Measurements from ENCODE around the gene DNAJC27. TPM values are rescaled to one million over a fixed set of nuclear protein-coding genes. Genes with fewer than 3 reads are reported as not detected.

DNAJC27 gene
- total and polyA plus RNA-seq, 12 donors, result 2.8 to 13.1 (median 9.6) TPM

- intact Hi-C loops (cut with DNase I), result loop anchor here in 3 of 10 donors (5.0 to 10.0 kb wide), 2 partner anchors 62 to 64 kb away; no protein-coding TSS in a partner anchor
- peaks cover 0 to 12% (median 0%) of the 10 kb centered on the region in 7 donors for H3K27me3 ChIP-seq
- H3K36me3 ChIP-seq, result no peaks in the 10 kb centered on the region
- H3K9me3 ChIP-seq, result no peaks in the 10 kb centered on the region
- DNase-seq, result no peak
- peaks cover 0 to 35% (median 8%) of the 10 kb centered on the region in 9 donors for H3K4me1 ChIP-seq
- TF ChIP-seq CTCF (IDR thresholded peaks at IDR 0.05), result no peak
- peak overlapping the region; percentile 27 to 75 (median 60) for H3K4me3 ChIP-seq
- peak overlapping the region in 9 of 10 donors; percentile 28 to 80 (median 69) for H3K27ac ChIP-seq
- peak in 3 of 8 donors; percentile 8 to 36 (median 23) for ATAC-seq
- 44 to 52% methylated on average over 13 of the region's 13 CpGs for WGBS, 2 donors
Observed at GRCh38 chr2:24919037-24919505, 52.7 kb downstream of the DNAJC27 start.

- H3K4me1 ChIP-seq, result peaks cover 0 to 35% (median 10%) of the 10 kb centered on the region in 9 donors
- no peaks in the 10 kb centered on the region for H3K36me3 ChIP-seq
- intact Hi-C loops (cut with DNase I), result loop anchor here in 3 of 10 donors (5.0 to 10.0 kb wide), 2 partner anchors 61 to 64 kb away; no protein-coding TSS in a partner anchor
- H3K27me3 ChIP-seq, result peaks cover 0 to 12% (median 0%) of the 10 kb centered on the region in 7 donors
- DNase-seq (no peak), ATAC-seq (peak in 4 of 8 donors; percentile 1 to 16 (median 6))
- H3K9me3 ChIP-seq, result no peaks in the 10 kb centered on the region
- 85 to 90% methylated on average over 42 of the region's 42 CpGs for WGBS, 2 donors
- TF ChIP-seq CTCF (IDR thresholded peaks at IDR 0.05), result no peak
- H3K27ac ChIP-seq, result peak overlapping the region in 7 of 10 donors; percentile 59 to 80 (median 73)
- H3K4me3 ChIP-seq, result peak overlapping the region in 9 of 10 donors; percentile 53 to 75 (median 61)
Observed at GRCh38 chr2:24918326-24919036, 53.3 kb downstream of the DNAJC27 start.

GRCh38 chr2:24917731-24918325, 53.9 kb downstream of the DNAJC27 start:
- WGBS, 2 donors, result 83 to 87% methylated on average over 12 of the region's 12 CpGs
- TF ChIP-seq CTCF (IDR thresholded peaks at IDR 0.05), result no peak
- peak overlapping the region in 8 of 10 donors; percentile 53 to 75 (median 62) for H3K4me3 ChIP-seq
- H3K9me3 ChIP-seq, result no peaks in the 10 kb centered on the region
- peak overlapping the region in 7 of 10 donors; percentile 4 to 47 (median 10) for H3K27ac ChIP-seq
- DNase-seq (no peak), ATAC-seq (no peak)
- H3K27me3 ChIP-seq, result peaks cover 0 to 12% (median 0%) of the 10 kb centered on the region in 7 donors
- H3K4me1 ChIP-seq, result peaks cover 0 to 35% (median 11%) of the 10 kb centered on the region in 9 donors
- intact Hi-C loops (cut with DNase I), result loop anchor here in 3 of 10 donors (5.0 to 10.0 kb wide), 2 partner anchors 61 to 63 kb away; no protein-coding TSS in a partner anchor
- no peaks in the 10 kb centered on the region for H3K36me3 ChIP-seq

- H3K36me3 ChIP-seq, result no peaks in the 10 kb centered on the region
- 74 to 87% methylated on average over 7 of the region's 7 CpGs for WGBS, 2 donors
- H3K27ac ChIP-seq, result peak overlapping the region in 4 of 10 donors; percentile 7 to 47 (median 24)
- H3K4me3 ChIP-seq, result peak overlapping the region in 8 of 10 donors; percentile 53 to 75 (median 62)
- no peaks in the 10 kb centered on the region for H3K9me3 ChIP-seq
- intact Hi-C loops (cut with DNase I), result loop anchor here in 3 of 10 donors (5.0 to 10.0 kb wide), 2 partner anchors 60 to 62 kb away; no protein-coding TSS in a partner anchor
- no peak for DNase-seq
- peaks cover 0 to 35% (median 11%) of the 10 kb centered on the region in 9 donors for H3K4me1 ChIP-seq
- no peak for TF ChIP-seq CTCF (IDR thresholded peaks at IDR 0.05)
- H3K27me3 ChIP-seq, result peaks cover 0 to 12% (median 0%) of the 10 kb centered on the region in 7 donors
- ATAC-seq, result no peak
Observed at GRCh38 chr2:24917086-24917485, 54.7 kb downstream of the DNAJC27 start.
